HepG2 (cell line): Measurements from ENCODE around the gene RAET1L.

ENCODE experiments used
- DRAP1 ChIP-seq: IDR thresholded peaks from 2 replicates; pipeline ENCODE4 v1.6.1; 2016; ENCODE audit warnings: missing genetic modification reagents, missing compliant biosample characterization
- HDAC6 ChIP-seq: fragments of 200-600 bp; sonication (generic); IDR thresholded peaks from 2 replicates; pipeline ENCODE4 v1.7.0; 2017; ENCODE audit warnings: mild to moderate bottlenecking, antibody characterized with exemption, low read length, low read depth
- MAF1 ChIP-seq: sonication (generic); formaldehyde crosslinking; IDR thresholded peaks from 2 replicates; pipeline ENCODE4 v1.5.0; 2020; ENCODE audit warnings: missing genetic modification reagents, borderline replicate concordance
- MAFK ChIP-seq, 2 experiments: IDR thresholded peaks in 1 of 2; conservative IDR thresholded peaks in 1 of 2; 2 replicates each; pipeline ENCODE4 v1.6.1; 2011; ENCODE audit warnings: improper control_type of control experiment in 2 of 2, low read length in 2 of 2
- POLR2AphosphoS5 ChIP-seq: IDR thresholded peaks from 2 replicates; pipeline ENCODE4 v1.6.1; 2012; ENCODE audit warnings: low read depth, low read length
- ZFX ChIP-seq: sonication (generic); formaldehyde crosslinking; IDR thresholded peaks from 2 replicates; pipeline ENCODE4 v1.4.0; 2020; ENCODE audit warnings: mild to moderate bottlenecking, low read depth, missing genetic modification reagents, moderate library complexity
- ZNF33A ChIP-seq: sonication (generic); formaldehyde crosslinking; IDR thresholded peaks from 2 replicates; pipeline ENCODE4 v1.5.1; 2020; ENCODE audit warnings: missing genetic modification reagents, mild to moderate bottlenecking, moderate library complexity, borderline replicate concordance
- ZNF530 ChIP-seq: sonication (generic); formaldehyde crosslinking; IDR thresholded peaks from 2 replicates; pipeline ENCODE4 v1.5.0; 2020; ENCODE audit warnings: low read depth, mild to moderate bottlenecking, missing genetic modification reagents
- ZNF576 ChIP-seq: sonication (generic); formaldehyde crosslinking; IDR thresholded peaks from 2 replicates; pipeline ENCODE4 v1.4.0; 2020; ENCODE audit warnings: mild to moderate bottlenecking, missing genetic modification reagents
- ZSCAN31 ChIP-seq: sonication (generic); formaldehyde crosslinking; IDR thresholded peaks from 2 replicates; pipeline ENCODE4 v1.5.0; 2020; ENCODE audit warnings: low read depth, mild to moderate bottlenecking, missing genetic modification reagents
- TF ChIP-seq, protein P1 (sequence below): sonication (generic); formaldehyde crosslinking; IDR thresholded peaks from 2 replicates; pipeline ENCODE4 v1.8.1; 2022; ENCODE audit warnings: mild to moderate bottlenecking, missing genetic modification reagents
- TF ChIP-seq, protein P2 (sequence below): sonication (generic); formaldehyde crosslinking; IDR thresholded peaks from 2 replicates; pipeline ENCODE4 v1.5.0; 2020; ENCODE audit warnings: mild to moderate bottlenecking, missing genetic modification reagents, moderate library complexity

GRCh38 chr6:150058231-150058792 lies 33.0 kb upstream of the RAET1L start:
- TF ChIP-seq, protein P1, sequence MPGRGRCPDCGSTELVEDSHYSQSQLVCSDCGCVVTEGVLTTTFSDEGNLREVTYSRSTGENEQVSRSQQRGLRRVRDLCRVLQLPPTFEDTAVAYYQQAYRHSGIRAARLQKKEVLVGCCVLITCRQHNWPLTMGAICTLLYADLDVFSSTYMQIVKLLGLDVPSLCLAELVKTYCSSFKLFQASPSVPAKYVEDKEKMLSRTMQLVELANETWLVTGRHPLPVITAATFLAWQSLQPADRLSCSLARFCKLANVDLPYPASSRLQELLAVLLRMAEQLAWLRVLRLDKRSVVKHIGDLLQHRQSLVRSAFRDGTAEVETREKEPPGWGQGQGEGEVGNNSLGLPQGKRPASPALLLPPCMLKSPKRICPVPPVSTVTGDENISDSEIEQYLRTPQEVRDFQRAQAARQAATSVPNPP (CRISPR knock-in tag): no peak
- TF ChIP-seq ZNF33A (CRISPR knock-in tag): no peak
- TF ChIP-seq, protein P2, sequence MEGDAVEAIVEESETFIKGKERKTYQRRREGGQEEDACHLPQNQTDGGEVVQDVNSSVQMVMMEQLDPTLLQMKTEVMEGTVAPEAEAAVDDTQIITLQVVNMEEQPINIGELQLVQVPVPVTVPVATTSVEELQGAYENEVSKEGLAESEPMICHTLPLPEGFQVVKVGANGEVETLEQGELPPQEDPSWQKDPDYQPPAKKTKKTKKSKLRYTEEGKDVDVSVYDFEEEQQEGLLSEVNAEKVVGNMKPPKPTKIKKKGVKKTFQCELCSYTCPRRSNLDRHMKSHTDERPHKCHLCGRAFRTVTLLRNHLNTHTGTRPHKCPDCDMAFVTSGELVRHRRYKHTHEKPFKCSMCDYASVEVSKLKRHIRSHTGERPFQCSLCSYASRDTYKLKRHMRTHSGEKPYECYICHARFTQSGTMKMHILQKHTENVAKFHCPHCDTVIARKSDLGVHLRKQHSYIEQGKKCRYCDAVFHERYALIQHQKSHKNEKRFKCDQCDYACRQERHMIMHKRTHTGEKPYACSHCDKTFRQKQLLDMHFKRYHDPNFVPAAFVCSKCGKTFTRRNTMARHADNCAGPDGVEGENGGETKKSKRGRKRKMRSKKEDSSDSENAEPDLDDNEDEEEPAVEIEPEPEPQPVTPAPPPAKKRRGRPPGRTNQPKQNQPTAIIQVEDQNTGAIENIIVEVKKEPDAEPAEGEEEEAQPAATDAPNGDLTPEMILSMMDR (CRISPR knock-in tag): no peak
- no peak for TF ChIP-seq MAF1 (CRISPR knock-in tag)
- no peak for TF ChIP-seq DRAP1 (CRISPR knock-in tag)
- no peak for TF ChIP-seq ZFX (CRISPR knock-in tag)
- no peak for TF ChIP-seq POLR2AphosphoS5
- TF ChIP-seq HDAC6: no peak
- TF ChIP-seq ZSCAN31 (CRISPR knock-in tag): no peak
- no peak for TF ChIP-seq ZNF576 (CRISPR knock-in tag)
- no peak for TF ChIP-seq ZNF530 (CRISPR knock-in tag)
- TF ChIP-seq MAFK (conservative IDR thresholded peaks at IDR 0.05 in 1 of 2, IDR thresholded peaks at IDR 0.05 in 1 of 2; ENCODE audit: low read length in 2 of 2): no peak
